HG03565 (cell line): Measurements from ENCODE around the gene NFIC.

Source experiments
- ATAC-seq: cut with Tn5 transposase; IDR thresholded peaks from one replicate; pipeline ENCODE4 v1.9.1; 2021; ENCODE audit warnings: mild to moderate bottlenecking, moderate library complexity; ENCODE audit not compliant: unreplicated experiment

NFIC gene

GRCh38 chr19:3358689-3359014, 7.7 kb upstream of the NFIC start:
- no peak for ATAC-seq

- no peak for ATAC-seq
Observed at GRCh38 chr19:3359015-3359918, 7.1 kb upstream of the NFIC start.

GRCh38 chr19:3359919-3360420, 6.4 kb upstream of the NFIC start:
- ATAC-seq = no peak

- ATAC-seq = peak; percentile 36
Observed at GRCh38 chr19:3360421-3361383, 5.7 kb upstream of the NFIC start.

GRCh38 chr19:3361384-3362216, 4.8 kb upstream of the NFIC start:
- no peak for ATAC-seq

GRCh38 chr19:3362217-3362906, 4.0 kb upstream of the NFIC start:
- ATAC-seq = no peak

GRCh38 chr19:3363841-3364500, 2.4 kb upstream of the NFIC start:
- no peak for ATAC-seq

- ATAC-seq = no peak
Observed at GRCh38 chr19:3364501-3364858, 1.9 kb upstream of the NFIC start.

- ATAC-seq = no peak
Observed at GRCh38 chr19:3365093-3365835, 1.1 kb upstream of the NFIC start.

- no peak for ATAC-seq
Observed at GRCh38 chr19:3366753-3367627, 607 bp downstream of the NFIC start.

GRCh38 chr19:3367628-3368440, 1.5 kb downstream of the NFIC start:
- no peak for ATAC-seq

GRCh38 chr19:3368441-3368795, 2.0 kb downstream of the NFIC start:
- ATAC-seq = no peak

GRCh38 chr19:3368848-3369336, 2.5 kb downstream of the NFIC start:
- ATAC-seq = no peak

GRCh38 chr19:3369337-3370213, 3.2 kb downstream of the NFIC start:
- no peak for ATAC-seq

- no peak for ATAC-seq
Observed at GRCh38 chr19:3370214-3370720, 3.9 kb downstream of the NFIC start.
